GM21381 (cell line): ENCODE measurements around the gene C5orf34.
"Not testable (repeated sequence)": the region's sequence is repeated elsewhere in the genome, so short reads cannot be mapped to it uniquely, and the experiment has no call there.

Source experiments
- ATAC-seq: cut with Tn5 transposase; IDR thresholded peaks from one replicate; pipeline ENCODE4 v1.9.1; 2021; ENCODE audit warnings: mild to moderate bottlenecking, moderate library complexity; ENCODE audit not compliant: unreplicated experiment

The C5orf34 gene

GRCh38 chr5:43514816-43515677 lies at the start of gene C5orf34:
C5orf34 (minus strand) TSS chr5:43515148; CDS start chr5:43509339, 5,809 bp downstream.
- peak; percentile 98 for ATAC-seq

- ATAC-seq, result no peak
These were observed 49.4 kb upstream of the C5orf34 start for GRCh38 chr5:43564289-43564850.

GRCh38 chr5:43563321-43563720 lies 48.4 kb upstream of the C5orf34 start:
- ATAC-seq, result no peak

- no peak for ATAC-seq
These were observed 46.4 kb upstream of the C5orf34 start for GRCh38 chr5:43561356-43561755.

GRCh38 chr5:43560128-43560527 lies 45.2 kb upstream of the C5orf34 start:
- no peak for ATAC-seq

- ATAC-seq, result peak; percentile 67
These were observed 42.1 kb upstream of the C5orf34 start, which contains the start of gene PAIP1 for GRCh38 chr5:43556857-43557542. PAIP1 (minus strand) TSS chr5:43557077; CDS start chr5:43556846, 231 bp downstream.

- peak; percentile 91 for ATAC-seq
These were observed 41.6 kb upstream of the C5orf34 start for GRCh38 chr5:43556607-43556856.

GRCh38 chr5:43555895-43556606 lies 41.1 kb upstream of the C5orf34 start:
- ATAC-seq, result peak; percentile 33

GRCh38 chr5:43554497-43554896 lies 39.5 kb upstream of the C5orf34 start:
- ATAC-seq, result no peak

- no peak for ATAC-seq
These were observed 38.4 kb upstream of the C5orf34 start for GRCh38 chr5:43553381-43553780.

- no peak for ATAC-seq
These were observed 36.8 kb upstream of the C5orf34 start for GRCh38 chr5:43551731-43552130.

GRCh38 chr5:43549272-43549671 lies 34.3 kb upstream of the C5orf34 start:
- not testable (repeated sequence) for ATAC-seq

GRCh38 chr5:43548358-43548757 lies 33.4 kb upstream of the C5orf34 start:
- ATAC-seq, result no peak

GRCh38 chr5:43547532-43547931 lies 32.6 kb upstream of the C5orf34 start:
- ATAC-seq, result no peak

- ATAC-seq, result no peak
These were observed 28.5 kb upstream of the C5orf34 start for GRCh38 chr5:43543434-43543833.

- ATAC-seq, result no peak
These were observed 25.8 kb upstream of the C5orf34 start for GRCh38 chr5:43540746-43541145.

- no peak for ATAC-seq
These were observed 22.0 kb upstream of the C5orf34 start for GRCh38 chr5:43536972-43537371.

GRCh38 chr5:43533646-43534045 lies 18.7 kb upstream of the C5orf34 start:
- no peak for ATAC-seq

- no peak for ATAC-seq
These were observed 15.7 kb upstream of the C5orf34 start for GRCh38 chr5:43530648-43531047.

GRCh38 chr5:43523662-43524072 lies 8.7 kb upstream of the C5orf34 start:
- ATAC-seq, result no peak

GRCh38 chr5:43520615-43521014 lies 5.7 kb upstream of the C5orf34 start:
- no peak for ATAC-seq
